Lung (tissue), 12 donors: Measurements from ENCODE around the gene TBATA. TPM values are rescaled to one million over a fixed set of nuclear protein-coding genes. Genes with fewer than 3 reads are reported as not detected.

Experiments used
- ATAC-seq: fragments of 200-7000 bp; cut with Tn5 transposase; one replicate; pipeline ENCODE4 v1.9.1; 2020; ENCODE audit warnings: moderate number of reproducible peaks; ENCODE audit not compliant: insufficient read depth, low FRiP score
- DNase-seq, 3 donors: peaks; one replicate each; pipeline ENCODE4 v3.0.0-alpha.2; 2013 to 2017
- H3K27ac ChIP-seq, 2 donors: one replicate each; pipeline ENCODE4 v1.5.1; 2013; ENCODE audit warnings: mild to moderate bottlenecking in 2 of 2, moderate library complexity in 2 of 2, control low read depth in 1 of 2, inconsistent platforms in 1 of 2, low read depth in 1 of 2, low read length in 1 of 2
- H3K27me3 ChIP-seq, 3 donors: one replicate each; pipeline ENCODE4 v1.5.1; 2013; ENCODE audit warnings: low read length in 2 of 3; ENCODE audit not compliant: control insufficient read depth in 3 of 3, insufficient read depth in 3 of 3
- H3K36me3 ChIP-seq, 4 donors: one replicate each; pipeline ENCODE4 v1.5.1; 2013; ENCODE audit warnings: low read length in 4 of 4, mild to moderate bottlenecking in 1 of 4, moderate library complexity in 1 of 4; ENCODE audit not compliant: control insufficient read depth in 4 of 4, insufficient read depth in 4 of 4
- H3K4me1 ChIP-seq, 5 donors: one replicate each; pipeline ENCODE4 v1.5.1; 2013; ENCODE audit warnings: low read length in 5 of 5, mild to moderate bottlenecking in 2 of 5, moderate library complexity in 1 of 5; ENCODE audit not compliant: control insufficient read depth in 5 of 5, insufficient read depth in 5 of 5
- H3K4me3 ChIP-seq: one replicate; pipeline ENCODE4 v1.5.1; 2013; ENCODE audit warnings: mild to moderate bottlenecking, control low read depth, moderate library complexity
- H3K9ac ChIP-seq, 2 donors: one replicate each; pipeline ENCODE4 v1.5.1; 2013; ENCODE audit warnings: low read length in 2 of 2, control low read depth in 1 of 2; ENCODE audit not compliant: insufficient read depth in 1 of 2
- H3K9me3 ChIP-seq, 4 donors: one replicate each; pipeline ENCODE4 v1.5.1; 2013; ENCODE audit warnings: low read length in 3 of 4, mild to moderate bottlenecking in 1 of 4, moderate library complexity in 1 of 4; ENCODE audit not compliant: control insufficient read depth in 4 of 4, insufficient read depth in 3 of 4
- CTCF ChIP-seq: IDR thresholded peaks from 2 replicates; pipeline ENCODE4 v1.5.1; 2012; ENCODE audit warnings: mild to moderate bottlenecking; ENCODE audit errors: control extremely low read depth, extremely low read depth
- WGBS, 2 donors: extraction: QIAGEN DNeasy Blood & Tissue Kit; methylation state at CpG; one replicate each; pipeline ENCODE4 v1.1.7; 2013; 5-methylcytosine and 5-hydroxymethylcytosine counted together
- polyA plus RNA-seq, 2 donors: library from polyadenylated mRNA; stranded (reverse); fragments of 200-250 nt; gene quantifications; one replicate each; pipeline ENCODE4 v1.2.1, GENCODE V29; 2013
- total RNA-seq, 2 donors: library from RNA; depleted of rRNA in 1 of 2; stranded (reverse); fragments of >200 nt in 1 of 2; gene quantifications; one replicate each; pipeline ENCODE4 v1.2.1, GENCODE V29; 2014 to 2021
- donor health status: control.
- donor health status: control.
- donor health status: Bipolar disorder and iron deficiency.
- donor health status: healthy.
- donor health status: DM: yes; HTN: yes; CAD: no.

The TBATA gene
- total and polyA plus RNA-seq, 4 donors, result not detected

GRCh38 chr10:70747192-70747965 is 37.8 kb downstream of the TBATA start:
- DNase-seq, result no peak
- Histone ChIP-seq H3K4me3 (no peak overlapping the region), H3K36me3 (no peaks in the 10 kb centered on the region), H3K4me1 (peaks cover 2 to 30% (median 13%) of the 10 kb centered on the region in 5 donors), H3K9me3 (peaks cover 0 to 3% (median 0%) of the 10 kb centered on the region in 4 donors), H3K9ac (no peak overlapping the region), H3K27ac (no peak overlapping the region), H3K27me3 (no peaks in the 10 kb centered on the region)
- no peak for ATAC-seq
- no peak for TF ChIP-seq CTCF
- WGBS, 2 donors, result 90 to 91% methylated on average over 15 of the region's 15 CpGs

GRCh38 chr10:70745555-70745954 is 39.6 kb downstream of the TBATA start:
- no peaks in the 10 kb centered on the region for H3K27me3 ChIP-seq
- H3K4me1 ChIP-seq, result peaks cover 2 to 42% (median 13%) of the 10 kb centered on the region in 5 donors
- H3K4me3 ChIP-seq, result no peak overlapping the region
- H3K36me3 ChIP-seq, result no peaks in the 10 kb centered on the region
- H3K9me3 ChIP-seq, result peaks cover 0 to 3% (median 0%) of the 10 kb centered on the region in 4 donors
- H3K27ac ChIP-seq, result no peak overlapping the region
- DNase-seq, result no peak
- 85 to 97% methylated on average over 2 of the region's 2 CpGs for WGBS, 2 donors
- H3K9ac ChIP-seq, result no peak overlapping the region
- no peak for ATAC-seq
- TF ChIP-seq CTCF, result no peak

- Histone ChIP-seq H3K4me3 (no peak overlapping the region), H3K27me3 (no peaks in the 10 kb centered on the region), H3K36me3 (no peaks in the 10 kb centered on the region), H3K9ac (no peak overlapping the region), H3K4me1 (peaks cover 2 to 47% (median 13%) of the 10 kb centered on the region in 5 donors), H3K27ac (no peak overlapping the region), H3K9me3 (peaks cover 0 to 3% (median 0%) of the 10 kb centered on the region in 4 donors)
- TF ChIP-seq CTCF, result no peak
- WGBS, 2 donors, result 39 to 77% methylated on average over 6 of the region's 6 CpGs
- no peak for ATAC-seq
- no peak for DNase-seq
Observed at GRCh38 chr10:70744617-70745143, 40.5 kb downstream of the TBATA start.
